HG03095 (cell line): Measurements from ENCODE around the gene GRIK4.

Experiments used
- ATAC-seq: cut with Tn5 transposase; IDR thresholded peaks from one replicate; pipeline ENCODE4 v1.9.1; 2021; ENCODE audit warnings: moderate library complexity; ENCODE audit not compliant: unreplicated experiment

The GRIK4 gene

DNA sequence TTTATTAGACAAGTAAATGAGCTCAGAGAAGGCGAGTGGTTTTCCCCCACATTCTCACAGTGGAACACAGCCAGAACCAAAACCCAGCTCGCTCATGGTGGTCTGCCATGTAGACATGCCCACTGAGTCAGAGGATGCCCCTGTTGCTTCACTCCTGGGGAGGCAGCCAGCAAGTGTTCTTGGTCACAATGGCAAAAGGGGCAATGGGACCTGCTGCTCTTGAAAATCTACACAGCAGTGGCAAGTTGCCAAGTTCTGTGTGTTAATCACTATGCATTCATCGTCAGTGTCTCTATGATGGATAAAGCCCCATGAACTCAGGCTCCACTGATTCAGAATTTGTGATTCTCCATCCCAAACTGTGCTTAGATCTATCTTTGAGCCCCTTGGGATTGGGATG lies 447.6 kb downstream of the GRIK4 start:
- ATAC-seq, result no peak

- ATAC-seq, result no peak
Observed at GRCh38 chr11:120964857-120965256, 453.3 kb downstream of the GRIK4 start.

DNA sequence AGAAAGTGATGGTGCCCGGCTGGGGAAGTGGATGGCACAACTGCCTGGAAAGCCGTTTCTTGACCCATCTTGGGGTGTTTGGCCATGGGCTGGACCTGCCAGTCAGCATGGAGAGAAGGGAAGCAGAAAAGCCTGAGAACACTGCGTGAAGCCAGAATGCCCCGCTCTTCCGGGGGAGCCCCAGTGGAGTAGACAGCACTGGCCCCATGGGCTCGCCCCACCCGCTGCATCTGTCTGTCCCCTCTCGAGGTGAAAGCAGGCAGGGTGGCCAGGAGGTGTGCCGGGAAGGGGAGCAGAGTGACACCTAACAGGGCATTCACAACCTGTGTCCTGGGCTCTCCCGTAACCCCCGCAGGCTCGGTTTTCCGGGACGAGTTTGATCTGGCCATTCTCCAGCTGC lies 455.3 kb downstream of the GRIK4 start:
- ATAC-seq, result no peak

- no peak for ATAC-seq
Observed at GRCh38 chr11:120969993-120970392, 458.4 kb downstream of the GRIK4 start.

- ATAC-seq, result no peak
Observed at GRCh38 chr11:120971825-120972224, 460.3 kb downstream of the GRIK4 start.

- ATAC-seq, result no peak
Observed at GRCh38 chr11:120972621-120973020, 461.1 kb downstream of the GRIK4 start.

GRCh38 chr11:120973501-120973900 lies 462.0 kb downstream of the GRIK4 start:
- no peak for ATAC-seq

DNA sequence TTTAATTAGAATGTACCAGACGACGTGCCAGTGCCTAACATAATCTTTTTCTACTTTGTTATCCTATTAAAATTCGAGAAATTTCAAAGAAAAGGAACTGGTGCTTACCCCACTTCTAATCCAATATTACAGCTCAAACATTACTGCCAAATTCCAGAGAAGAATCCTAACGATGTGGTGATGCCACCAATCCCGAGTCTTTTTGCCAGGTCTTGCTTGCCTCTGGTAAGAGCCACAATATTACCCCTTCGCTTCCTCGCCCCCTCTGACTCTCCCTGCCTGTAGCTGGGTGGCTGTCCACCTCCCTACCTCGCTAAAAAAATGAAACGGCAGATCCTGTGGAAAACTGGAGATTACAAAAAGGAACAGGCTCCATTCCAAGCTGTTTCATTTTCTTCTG lies 462.9 kb downstream of the GRIK4 start:
- no peak for ATAC-seq

- ATAC-seq, result no peak
Observed at GRCh38 chr11:120974965-120975364, 463.4 kb downstream of the GRIK4 start.

DNA sequence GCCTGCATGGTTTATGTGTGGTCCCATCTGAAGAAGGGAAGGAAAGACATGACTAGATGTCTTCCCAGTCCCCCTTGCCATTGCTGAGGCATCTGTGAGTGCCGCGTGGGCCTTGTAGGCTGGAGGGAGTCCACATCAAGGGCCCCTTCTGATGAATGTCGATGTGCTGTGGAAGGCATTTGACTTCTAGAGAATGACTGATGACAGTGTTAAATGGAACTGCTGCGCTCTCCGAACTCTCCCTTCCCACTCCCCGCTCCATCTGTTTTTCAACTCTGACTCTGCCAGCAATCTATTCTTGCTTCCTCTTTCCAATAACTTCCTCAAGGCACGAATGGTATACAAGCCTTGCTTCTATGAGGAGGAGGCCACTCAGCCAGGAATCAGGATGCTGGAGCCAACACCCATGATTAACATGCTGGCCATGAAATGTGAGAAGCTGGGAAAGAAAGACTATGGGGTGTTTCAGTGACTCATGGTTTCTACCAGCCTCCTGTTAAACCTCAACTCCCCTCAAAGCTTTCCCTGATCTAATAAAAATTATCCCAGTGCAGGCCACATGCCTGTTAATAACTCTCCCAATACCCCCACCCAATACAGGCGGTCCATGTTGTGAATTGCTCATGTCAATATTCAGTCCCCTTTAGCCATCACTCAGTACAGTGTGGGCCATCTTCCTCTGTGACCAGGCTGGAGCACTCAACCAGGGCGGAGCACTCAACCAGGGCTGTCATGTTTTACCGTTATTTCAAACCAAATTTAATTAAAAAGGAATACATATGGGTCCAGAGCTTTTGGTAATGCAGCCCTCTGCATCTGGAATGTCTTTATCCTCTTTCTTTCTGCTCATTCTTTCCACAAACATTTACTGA lies 466.0 kb downstream of the GRIK4 start:
- ATAC-seq, result no peak

DNA sequence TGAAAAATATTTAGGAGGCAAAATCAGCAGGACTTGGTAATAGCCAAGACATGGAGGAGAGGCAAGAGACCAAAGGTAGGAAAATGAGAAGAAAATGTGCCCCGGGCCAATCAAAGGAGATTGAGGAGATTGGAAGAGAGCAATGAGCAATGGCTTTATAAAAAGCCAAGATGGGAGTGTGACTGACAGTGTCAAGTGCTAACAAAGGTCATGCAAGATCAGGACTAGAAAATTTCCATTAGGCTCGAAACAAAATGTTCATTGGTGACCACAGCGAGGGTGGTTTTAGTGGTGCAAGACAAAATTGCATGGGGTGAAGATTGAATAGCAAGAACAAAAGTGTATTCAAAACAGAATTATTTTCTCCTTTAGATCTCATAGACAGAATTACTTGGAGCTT lies 467.2 kb downstream of the GRIK4 start:
- no peak for ATAC-seq

- no peak for ATAC-seq
Observed at GRCh38 chr11:120985718-120986569, 474.4 kb downstream of the GRIK4 start.

DNA sequence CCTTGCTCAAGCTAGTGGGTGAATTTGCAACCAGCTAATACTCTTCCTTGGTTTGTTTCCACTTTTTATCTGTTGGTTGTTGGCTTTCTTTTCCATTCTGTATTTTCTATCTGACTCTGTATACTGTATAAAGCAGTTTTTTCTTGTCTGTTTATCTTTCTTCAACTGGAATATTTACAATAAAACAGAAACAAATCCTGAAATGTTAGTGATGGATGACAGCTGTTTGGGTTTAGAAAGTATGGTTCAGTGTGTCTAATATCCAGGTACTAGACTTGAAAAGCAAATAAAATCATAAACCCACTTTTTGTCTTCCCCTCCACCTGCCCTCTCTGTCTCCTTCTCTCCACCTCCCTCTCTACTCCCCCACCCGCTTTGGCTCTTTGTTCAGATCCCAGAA lies 477.1 kb downstream of the GRIK4 start:
- no peak for ATAC-seq

- ATAC-seq, result no peak
Observed at GRCh38 chr11:120991830-120992686, 480.5 kb downstream of the GRIK4 start.

DNA sequence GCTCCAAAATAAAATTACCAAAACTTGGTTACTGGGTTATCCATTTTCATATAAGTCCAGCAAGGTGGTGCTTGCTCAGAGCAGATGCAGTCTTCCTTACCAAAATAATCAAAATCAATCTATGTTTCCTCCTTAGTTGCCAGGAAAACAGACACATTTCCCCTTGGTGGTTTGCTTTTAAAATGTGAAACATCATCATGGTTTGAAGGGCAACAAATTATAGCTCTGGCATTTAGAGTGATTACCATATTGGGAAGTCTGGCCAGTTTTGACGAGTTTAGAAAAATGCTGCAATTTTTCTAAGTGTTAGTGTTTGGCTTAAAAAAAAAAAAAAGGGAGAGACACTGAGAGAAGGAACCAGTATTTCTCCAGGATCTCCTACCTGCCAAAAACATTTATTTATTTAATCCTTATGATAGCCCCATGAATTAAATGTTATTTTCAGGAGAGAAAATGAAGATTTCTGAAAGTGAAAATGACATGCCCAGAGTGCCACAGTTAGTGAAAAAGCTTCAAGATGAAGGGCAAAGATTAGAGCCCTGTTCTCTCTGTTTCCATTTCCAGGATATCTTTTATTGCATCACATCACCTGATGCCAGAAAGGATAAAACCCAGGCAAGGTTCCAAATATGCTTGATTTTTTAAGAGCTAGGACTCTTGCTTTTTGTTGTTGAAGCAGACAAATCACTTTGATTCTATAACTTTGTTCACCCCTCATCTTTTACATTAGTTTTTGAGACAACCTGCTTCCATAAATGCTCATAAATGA lies 482.7 kb downstream of the GRIK4 start:
- ATAC-seq, result no peak

GRCh38 chr11:120995184-120995583 lies 483.6 kb downstream of the GRIK4 start:
- ATAC-seq, result no peak

DNA sequence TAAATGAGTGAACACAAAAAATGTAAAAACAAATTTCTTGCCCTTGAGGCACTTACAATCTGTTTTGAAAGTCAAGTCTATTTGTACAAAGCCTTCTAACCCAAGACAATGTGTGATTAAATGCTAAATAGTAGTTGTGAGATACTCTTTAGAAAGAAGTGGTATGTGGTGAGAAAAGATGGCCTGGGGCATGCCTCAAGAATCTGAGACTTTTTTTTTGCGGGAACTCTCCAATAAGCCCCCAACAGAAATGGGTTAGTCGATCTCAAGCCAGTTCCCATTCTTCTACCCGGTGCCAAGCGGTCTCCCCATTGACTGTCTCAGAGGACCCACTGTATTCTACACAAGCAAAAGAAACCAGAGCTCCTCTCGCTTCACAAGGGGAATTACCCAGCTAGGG lies 485.4 kb downstream of the GRIK4 start:
- no peak for ATAC-seq

DNA sequence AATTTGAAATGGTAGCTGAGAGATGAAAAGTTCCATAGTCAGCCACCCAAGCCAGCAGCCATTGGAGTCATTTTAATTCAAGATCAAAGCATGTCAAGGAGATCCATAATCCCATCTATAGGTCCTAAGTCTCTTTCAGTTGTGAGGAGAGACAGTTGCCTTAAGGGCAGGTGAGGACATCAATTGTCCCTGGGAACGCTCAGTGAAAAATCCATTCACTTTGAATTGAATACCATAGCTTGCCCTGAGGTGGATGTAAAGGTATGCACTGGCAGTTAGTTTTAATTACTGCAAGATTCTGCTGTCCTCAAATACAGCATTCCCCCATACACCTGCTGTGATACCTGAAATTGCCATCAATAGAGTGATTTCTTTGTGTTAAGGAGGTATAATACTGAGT lies 487.0 kb downstream of the GRIK4 start:
- no peak for ATAC-seq

DNA sequence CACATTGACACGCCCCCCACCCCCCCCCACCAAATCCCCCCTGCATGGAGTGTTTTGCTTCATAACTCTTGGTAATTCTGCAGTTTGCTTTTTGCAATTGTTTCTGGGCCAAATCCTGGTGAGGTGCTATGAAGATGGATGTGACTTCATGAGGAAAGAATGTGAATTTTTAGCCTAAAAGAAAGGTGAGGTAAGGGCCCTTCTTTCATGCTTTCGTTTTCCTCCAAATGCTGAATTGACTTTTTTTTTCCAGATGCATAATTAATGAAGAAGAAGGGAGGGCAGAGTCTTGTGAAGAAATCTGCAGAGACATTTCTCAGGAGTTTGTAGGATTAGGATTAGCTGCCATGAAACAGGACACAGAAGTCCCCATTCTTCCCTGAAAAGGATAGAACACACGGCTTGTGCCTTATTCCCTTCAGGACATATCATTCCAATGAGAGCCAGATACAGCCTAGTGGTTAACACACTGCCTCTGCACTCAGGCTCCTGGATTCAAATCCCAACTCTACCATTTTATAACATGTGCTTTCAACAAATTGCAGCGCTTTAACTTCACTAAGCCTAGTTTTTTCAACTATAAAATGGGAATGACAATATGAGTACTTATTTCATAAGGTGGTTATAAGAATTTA lies 492.8 kb downstream of the GRIK4 start:
- ATAC-seq, result no peak

DNA sequence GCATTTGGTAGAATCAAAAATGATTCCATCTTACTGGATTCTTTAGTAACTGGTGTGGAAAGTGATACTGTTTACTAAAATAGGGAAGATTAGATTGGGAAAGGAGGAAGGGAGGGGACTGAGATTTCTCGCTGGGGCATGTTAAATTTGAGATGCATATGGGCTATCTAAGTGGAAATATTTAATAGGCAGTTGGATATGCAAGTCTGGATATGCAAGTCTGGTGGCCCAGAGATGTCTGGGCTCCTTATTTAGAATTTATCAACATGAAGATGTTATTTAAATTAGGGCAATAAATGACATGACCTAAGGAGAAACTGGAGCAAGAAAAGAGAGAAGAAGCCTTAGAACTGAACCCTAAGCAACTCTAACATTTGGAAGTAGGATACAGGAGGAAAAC lies 495.4 kb downstream of the GRIK4 start:
- ATAC-seq, result no peak
